GM19099 (cell line): ENCODE results near the gene GATM.

Experiments
- POLR2A ChIP-seq: IDR thresholded peaks from 3 replicates; pipeline ENCODE4 v1.6.1; 2011; ENCODE audit warnings: low read depth; ENCODE audit not compliant: insufficient read length; ENCODE audit errors: extremely low read depth

The GATM gene

DNA sequence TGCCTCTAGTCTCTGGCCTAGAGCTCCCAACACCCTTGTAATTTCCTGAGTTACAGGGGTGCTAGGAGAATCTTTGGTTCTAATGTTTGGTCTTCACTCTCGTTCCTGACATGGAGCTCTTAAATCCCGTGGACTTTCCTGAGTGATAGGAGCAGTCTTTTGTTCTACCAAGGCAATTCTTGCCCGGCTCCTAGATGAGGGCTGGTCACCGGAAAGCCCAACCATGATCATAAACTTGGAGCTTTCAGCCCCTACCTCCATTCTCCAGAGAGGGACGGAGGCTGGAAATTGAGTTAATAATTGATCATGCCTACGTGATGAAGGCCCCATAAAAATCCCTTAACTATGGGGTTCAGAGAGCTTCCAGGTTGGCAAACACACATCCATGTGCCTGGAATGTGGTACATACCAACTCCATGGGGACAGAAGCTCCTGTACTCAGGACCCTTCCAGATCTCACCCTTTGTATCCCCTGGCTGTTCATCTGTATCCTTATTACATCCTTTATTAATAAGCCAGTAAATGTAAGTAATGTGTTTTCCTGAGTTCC is 18.8 kb upstream of the GATM start:
- no peak for TF ChIP-seq POLR2A

DNA sequence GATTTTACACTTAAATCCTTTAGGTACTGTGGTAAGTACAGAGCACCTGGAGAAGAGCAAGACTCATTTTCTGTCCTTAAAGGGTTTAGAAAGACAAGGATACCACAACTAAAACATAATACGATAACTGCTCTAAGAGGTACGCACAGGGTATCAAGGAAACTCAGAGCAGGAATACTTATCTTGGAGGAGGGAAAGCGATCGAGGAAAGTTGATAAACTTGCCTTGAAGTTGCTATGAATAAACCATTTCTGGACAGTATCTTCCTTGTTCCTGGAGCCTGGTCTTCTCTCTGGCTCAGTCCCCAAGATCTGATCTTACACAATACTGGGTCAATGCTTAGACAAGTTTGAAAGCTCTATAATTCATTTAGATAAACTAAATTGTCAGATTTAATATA is 17.6 kb upstream of the GATM start:
- TF ChIP-seq POLR2A, result no peak

GRCh38 chr15:45394681-45395080 is 16.3 kb upstream of the GATM start:
- TF ChIP-seq POLR2A, result no peak

DNA sequence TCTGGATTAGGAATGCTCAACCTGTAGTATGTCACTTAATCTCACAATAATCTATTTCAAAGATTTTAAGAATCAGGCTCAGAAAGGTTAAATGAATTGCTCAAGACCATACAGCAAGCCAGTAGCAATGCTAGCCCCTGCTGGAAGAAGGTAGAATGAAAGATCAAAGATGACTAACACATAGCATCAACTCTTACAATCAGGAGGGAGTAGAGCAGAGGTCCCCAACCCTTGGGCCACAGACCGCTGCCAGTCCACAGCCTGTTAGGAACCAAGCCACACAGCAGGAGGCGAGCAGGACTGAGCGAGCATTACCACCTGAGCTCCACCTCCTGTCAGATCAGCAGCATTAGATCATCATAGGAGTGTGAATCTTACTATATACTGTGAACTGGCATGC is 15.5 kb upstream of the GATM start:
- TF ChIP-seq POLR2A, result no peak

- no peak for TF ChIP-seq POLR2A
These were observed 14.2 kb upstream of the GATM start for GRCh38 chr15:45392584-45392855.

DNA sequence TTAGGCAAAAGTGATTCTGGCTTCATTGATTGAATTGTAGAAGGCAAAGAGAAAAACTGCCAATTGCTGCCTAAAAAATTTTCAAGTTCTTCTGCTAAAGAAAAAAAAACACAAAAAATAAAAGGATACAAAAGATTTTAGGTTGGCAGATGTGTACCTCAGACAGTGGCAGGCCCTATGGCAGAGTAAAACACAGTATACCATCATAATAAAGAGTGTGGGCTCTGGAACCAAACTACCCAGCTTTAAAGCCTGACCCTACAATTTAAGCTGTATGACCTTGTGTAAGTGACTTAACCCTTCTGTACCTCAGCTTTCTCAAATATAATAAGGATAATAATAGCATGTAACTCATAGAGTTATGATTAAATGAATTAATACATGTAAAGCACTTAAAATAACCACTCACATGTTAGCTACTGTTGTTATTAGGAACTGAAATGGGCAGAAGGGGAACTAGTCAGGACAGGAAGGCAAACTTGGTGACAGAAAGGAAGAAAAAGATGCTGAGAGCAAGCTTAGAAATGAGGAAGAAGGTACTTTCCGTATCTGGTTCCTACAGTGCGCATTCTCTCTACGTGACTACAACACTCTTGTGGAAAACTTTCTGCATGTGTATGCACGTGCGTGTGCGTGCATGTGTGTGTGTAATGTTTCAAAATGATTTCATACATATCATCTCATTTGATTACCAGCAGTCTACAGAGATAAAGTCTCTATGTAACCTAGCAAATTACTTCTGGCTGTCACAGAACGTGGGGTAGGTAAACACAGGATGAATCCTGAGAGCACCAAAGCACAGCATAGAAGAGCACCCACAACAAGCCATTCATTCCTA is 13.6 kb upstream of the GATM start:
- no peak for TF ChIP-seq POLR2A

- TF ChIP-seq POLR2A, result no peak
These were observed 11.0 kb upstream of the GATM start for GRCh38 chr15:45389351-45389750.

DNA sequence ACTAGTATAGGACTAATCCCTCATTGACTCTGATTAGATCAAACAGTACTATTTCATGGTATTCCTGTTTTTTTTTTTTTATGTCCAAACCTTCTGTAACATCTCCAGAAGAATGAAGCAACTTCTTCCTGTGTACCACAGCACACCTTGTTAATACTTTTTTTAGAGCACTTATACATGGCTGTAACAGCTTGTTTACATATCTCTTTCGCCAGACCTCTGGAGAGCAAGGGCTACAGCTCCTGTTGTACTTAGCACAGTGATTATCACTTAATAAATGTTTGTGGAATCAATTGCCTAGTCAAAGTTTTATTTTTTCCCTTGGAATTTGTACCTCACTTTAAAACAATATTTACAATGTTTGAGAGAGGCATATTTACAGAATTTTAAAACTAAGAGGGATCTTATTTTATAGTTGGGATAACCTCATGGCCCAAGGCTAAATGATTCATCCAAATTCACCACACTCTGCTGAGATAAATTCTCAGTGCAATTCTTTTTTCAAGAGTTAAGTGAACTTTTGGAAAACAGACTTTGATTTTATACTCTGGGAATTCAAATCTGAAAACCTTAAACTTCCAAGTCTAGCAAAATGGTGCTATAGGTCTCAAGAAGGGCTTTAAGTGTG is 9.2 kb upstream of the GATM start:
- TF ChIP-seq POLR2A, result no peak

DNA sequence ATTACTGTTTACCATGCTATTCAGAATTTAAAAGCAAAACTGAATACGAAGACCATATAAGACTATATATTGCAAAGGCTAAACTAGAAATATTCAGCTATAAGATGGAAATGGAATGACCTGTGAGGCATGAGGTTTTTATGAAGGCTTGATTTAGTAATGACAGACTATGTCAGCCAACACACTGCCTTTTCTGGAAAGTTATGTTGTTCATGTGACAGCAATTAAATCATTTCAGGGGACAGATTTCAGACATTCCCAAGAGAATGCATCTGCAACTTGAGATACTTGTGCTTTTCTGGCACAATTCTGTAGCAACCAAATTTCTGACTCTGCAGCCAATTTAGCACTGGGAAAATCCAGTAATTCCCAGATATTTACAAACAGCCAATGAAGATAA is 8.6 kb upstream of the GATM start:
- no peak for TF ChIP-seq POLR2A

DNA sequence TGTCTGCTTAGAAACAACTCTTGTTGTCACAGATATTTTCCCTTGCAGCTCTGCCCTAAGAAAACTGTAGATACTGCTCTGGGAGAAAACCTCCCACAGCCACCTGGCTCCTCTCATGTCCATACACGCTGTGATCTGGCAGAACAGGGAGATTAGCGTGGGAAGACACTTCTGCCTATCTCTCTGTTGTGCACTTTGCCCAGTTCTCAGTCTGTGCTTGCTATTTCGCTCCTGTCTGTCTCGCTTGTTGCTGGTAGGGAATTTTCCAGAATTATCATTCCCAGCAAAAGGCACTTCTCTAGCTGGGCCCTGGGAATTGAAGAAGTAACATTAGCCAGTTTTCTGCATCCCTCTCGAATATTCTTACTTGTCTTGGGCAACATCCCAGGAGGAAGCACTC is 8.1 kb upstream of the GATM start:
- TF ChIP-seq POLR2A, result no peak

DNA sequence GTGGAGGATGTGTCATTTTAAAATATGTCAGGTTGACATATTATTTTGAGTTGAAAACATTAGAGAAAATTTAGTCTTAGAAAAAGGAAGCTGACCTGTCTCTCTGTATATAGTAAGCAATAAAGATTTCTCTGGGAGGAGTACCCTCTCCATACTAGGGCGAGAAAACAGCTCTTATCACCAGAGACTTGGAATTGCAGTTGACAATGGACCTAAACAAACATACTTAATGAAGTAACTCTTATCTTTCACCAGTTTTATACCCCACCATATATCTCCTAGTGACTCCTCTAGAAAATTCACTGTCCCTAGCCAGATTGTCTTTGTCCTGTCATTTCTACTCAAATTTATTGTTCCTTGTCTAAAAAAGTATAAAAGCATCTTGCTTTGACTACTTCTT is 7.2 kb upstream of the GATM start:
- TF ChIP-seq POLR2A, result no peak

- no peak for TF ChIP-seq POLR2A
These were observed 6.4 kb upstream of the GATM start for GRCh38 chr15:45384700-45385099.

- no peak for TF ChIP-seq POLR2A
These were observed 544 bp upstream of the GATM start for GRCh38 chr15:45378913-45379262.

- TF ChIP-seq POLR2A, result no peak
These were observed 665 bp downstream of the GATM start for GRCh38 chr15:45377609-45378148.

DNA sequence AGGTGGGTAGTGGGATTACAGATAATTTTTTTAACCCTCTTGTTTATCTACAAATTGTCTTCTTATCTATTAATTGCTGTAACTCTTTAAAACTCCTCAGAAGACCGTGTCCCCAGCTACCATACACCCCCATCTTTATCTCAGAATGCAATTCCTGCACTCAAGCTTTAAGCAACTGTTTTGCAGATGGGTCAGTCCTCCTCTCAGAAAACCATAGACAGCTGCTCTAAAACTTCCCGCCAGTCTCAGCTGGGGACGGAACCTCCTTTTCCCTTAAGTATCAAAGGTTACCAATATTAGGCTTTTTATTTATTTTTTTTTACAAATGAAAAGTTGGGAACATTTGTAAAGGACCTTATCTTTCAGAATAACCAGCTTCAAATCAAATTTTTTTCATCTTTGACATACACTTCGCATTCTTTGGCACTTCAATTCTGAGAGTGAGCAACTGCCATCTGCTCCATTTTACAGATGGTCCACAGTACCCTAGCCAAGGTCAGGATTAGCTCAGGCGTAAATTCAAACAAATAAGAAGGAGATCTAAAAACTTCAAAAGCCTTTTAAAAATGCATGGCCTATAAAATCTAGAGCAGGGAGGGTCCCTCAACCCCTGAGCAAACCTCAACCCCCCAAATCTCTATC is 1.3 kb downstream of the GATM start:
- no peak for TF ChIP-seq POLR2A
